Measurements from ENCODE around the gene RANBP9. TPM values are rescaled to one million over a fixed set of nuclear protein-coding genes. Genes with fewer than 3 reads are reported as not detected.

Gene RANBP9
- total and polyA plus RNA-seq, 9 of the 15 experiments (the other 6 are each of a cell fraction or from before 2014, with no cell fraction given), result 27.5 to 130 (median 61.5) TPM

GRCh38 chr6:13678255-13678983 is 33.2 kb downstream of the RANBP9 start (continued):
- no peak for TF ChIP-seq SRSF1 (IDR thresholded peaks at IDR 0.05; ENCODE audit: low read depth, low read length)
- TF ChIP-seq ZBED1 (IDR thresholded peaks at IDR 0.05), result peak; percentile 88
- no peak for TF ChIP-seq PHF20 (IDR thresholded peaks at IDR 0.05; ENCODE audit: partially characterized antibody)
- TF ChIP-seq PYGO2 (tag; IDR thresholded peaks at IDR 0.05), result no peak
- peak; percentile 99 for TF ChIP-seq ETV1 (tag; conservative IDR thresholded peaks at IDR 0.05; ENCODE audit: low read depth)
- TF ChIP-seq TBL1XR1 (IDR thresholded peaks at IDR 0.05; ENCODE audit: low read length in 2 of 2), result peak; percentile 76 to 79; a peak in 3 of 4 replicates
- TF ChIP-seq ETS2 (tag; IDR thresholded peaks at IDR 0.05; ENCODE audit: borderline replicate concordance, poor library complexity, severe bottlenecking), result no peak
- TF ChIP-seq ERF (CRISPR knock-in tag; IDR thresholded peaks at IDR 0.05), result no peak; the same call in 1 of the 2 replicates
- TF ChIP-seq USF2 (CRISPR knock-in tag; IDR thresholded peaks at IDR 0.05), result no peak
- TF ChIP-seq REST (IDR thresholded peaks at IDR 0.05; ENCODE audit: borderline replicate concordance), result no peak
- TF ChIP-seq REST (CRISPR knock-in tag; IDR thresholded peaks at IDR 0.05; ENCODE audit: low read depth), result no peak
- no peak for TF ChIP-seq ZFPM2 (CRISPR knock-in tag; IDR thresholded peaks at IDR 0.05)
- peak; percentile 80; the same call in 1 of the 2 replicates for TF ChIP-seq GATAD2B (IDR thresholded peaks at IDR 0.05; ENCODE audit: borderline replicate concordance)
- no peak for TF ChIP-seq HCFC1 (IDR thresholded peaks at IDR 0.05; ENCODE audit: low read depth, low read length)
- TF ChIP-seq SP2 (IDR thresholded peaks at IDR 0.05; ENCODE audit: extremely low read depth, low read depth, low read length, poor library complexity, severe bottlenecking), result no peak
- TF ChIP-seq FUS (optimal IDR thresholded peaks at IDR 0.05; ENCODE audit: low read depth, low read length), result no peak
- TF ChIP-seq HEY1 (CRISPR knock-in tag; IDR thresholded peaks at IDR 0.05; ENCODE audit: borderline replicate concordance), result peak; percentile 49; the same call in 1 of the 2 replicates
- TF ChIP-seq ZNF41 (CRISPR knock-in tag; conservative IDR thresholded peaks at IDR 0.05), result no peak
- TF ChIP-seq PRPF4 (IDR thresholded peaks at IDR 0.05; ENCODE audit: insufficient read depth, low read depth, low read length, poor library complexity, severe bottlenecking), result no peak

Data from K562 (cell line).